GM12801 (cell line): ENCODE measurements around the gene BCAS3.

Experiments used
- CTCF ChIP-seq: IDR thresholded peaks from one replicate; pipeline ENCODE4 v1.5.1; 2011; ENCODE audit warnings: control low read depth; ENCODE audit not compliant: insufficient read length; ENCODE audit errors: extremely low read depth

The BCAS3 gene

DNA sequence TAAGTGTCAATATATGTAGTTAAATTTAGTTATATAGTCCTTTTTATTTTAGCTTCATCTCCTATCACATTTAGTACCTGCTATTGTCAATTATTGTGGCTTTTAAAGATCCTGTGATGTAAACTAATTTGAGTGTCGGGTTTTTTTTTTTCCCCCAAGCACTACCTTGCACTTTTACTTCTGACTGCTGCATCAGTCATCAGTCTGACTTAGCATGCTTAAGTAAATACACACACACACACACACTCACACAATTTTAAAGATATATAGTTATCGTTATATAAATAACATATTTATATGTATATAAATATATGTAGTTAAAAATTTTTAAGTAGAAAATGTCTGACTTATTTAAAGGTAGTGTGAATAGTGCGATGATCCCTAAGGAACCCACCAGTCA is 127.2 kb downstream of the BCAS3 start:
- no peak for TF ChIP-seq CTCF

DNA sequence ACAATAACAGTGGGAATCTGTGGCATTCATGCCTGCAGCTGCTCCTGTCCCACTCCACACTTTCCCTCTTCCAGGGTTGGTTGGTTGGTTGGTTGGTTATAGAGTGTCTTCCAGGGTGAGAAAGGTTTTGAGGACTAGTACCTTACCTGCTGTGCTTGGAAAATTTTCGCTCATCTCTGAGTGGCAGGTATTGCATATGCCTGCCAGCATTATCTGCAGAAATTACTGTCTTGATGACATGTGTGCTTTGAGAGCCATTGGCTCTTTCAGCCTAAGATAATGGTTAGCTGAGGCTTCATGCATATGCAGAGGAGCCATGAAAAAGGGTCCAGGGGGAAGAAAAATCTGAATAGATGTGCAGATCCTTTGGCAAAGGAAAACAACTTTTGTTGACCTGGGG is 131.8 kb downstream of the BCAS3 start:
- TF ChIP-seq CTCF: no peak

- TF ChIP-seq CTCF: no peak
Measured at GRCh38 chr17:60817192-60817591, 139.5 kb downstream of the BCAS3 start.

DNA sequence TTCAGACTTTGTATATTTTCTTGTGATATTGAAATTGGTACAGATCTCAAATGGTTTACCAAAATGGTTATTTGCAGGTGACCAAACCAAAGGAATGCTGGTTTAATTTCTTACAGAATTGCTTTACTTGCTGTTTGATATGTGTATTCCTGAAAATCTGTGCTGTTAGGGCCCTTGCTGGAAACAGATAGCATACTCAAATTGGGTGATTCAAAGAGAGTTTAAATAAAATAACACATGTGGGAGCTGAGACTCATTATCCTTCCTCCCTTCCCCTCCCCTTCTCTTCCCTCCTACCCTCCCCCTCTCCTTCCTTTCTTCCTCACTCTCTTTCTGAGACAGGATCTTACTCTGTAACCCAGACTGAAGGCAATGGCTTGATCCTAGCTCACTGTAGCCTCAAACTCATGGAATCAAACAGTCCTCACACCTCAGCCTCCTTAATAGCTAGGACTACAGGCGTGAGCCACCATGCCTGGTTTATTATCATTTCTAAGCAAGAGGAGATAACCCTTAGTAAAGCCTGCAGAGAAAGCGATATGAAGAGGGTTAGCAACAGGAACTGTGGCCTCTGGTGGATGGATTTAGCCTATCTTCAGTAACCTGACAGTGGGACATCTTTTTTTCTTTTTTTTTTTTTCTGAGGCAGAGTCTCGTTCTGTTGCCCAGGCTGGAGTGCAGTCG is 141.9 kb downstream of the BCAS3 start:
- TF ChIP-seq CTCF: no peak

GRCh38 chr17:60823515-60823914 is 145.9 kb downstream of the BCAS3 start:
- no peak for TF ChIP-seq CTCF

GRCh38 chr17:60825351-60825750 is 147.7 kb downstream of the BCAS3 start:
- TF ChIP-seq CTCF: no peak

GRCh38 chr17:60827943-60828342 is 150.3 kb downstream of the BCAS3 start:
- TF ChIP-seq CTCF: no peak
